ENCODE measurements around the gene RAPGEF2.
"Not testable (repeated sequence)": the region's sequence is repeated elsewhere in the genome, so short reads cannot be mapped to it uniquely, and the experiment has no call there.

RAPGEF2 gene

GRCh38 chr4:159284113-159284512 is 181.2 kb downstream of the RAPGEF2 start:
- DNase-seq = no peak

GRCh38 chr4:159284733-159285132 is 181.9 kb downstream of the RAPGEF2 start:
- no peak for DNase-seq

- DNase-seq = no peak
Observed at GRCh38 chr4:159287767-159288166, 184.9 kb downstream of the RAPGEF2 start.

DNA sequence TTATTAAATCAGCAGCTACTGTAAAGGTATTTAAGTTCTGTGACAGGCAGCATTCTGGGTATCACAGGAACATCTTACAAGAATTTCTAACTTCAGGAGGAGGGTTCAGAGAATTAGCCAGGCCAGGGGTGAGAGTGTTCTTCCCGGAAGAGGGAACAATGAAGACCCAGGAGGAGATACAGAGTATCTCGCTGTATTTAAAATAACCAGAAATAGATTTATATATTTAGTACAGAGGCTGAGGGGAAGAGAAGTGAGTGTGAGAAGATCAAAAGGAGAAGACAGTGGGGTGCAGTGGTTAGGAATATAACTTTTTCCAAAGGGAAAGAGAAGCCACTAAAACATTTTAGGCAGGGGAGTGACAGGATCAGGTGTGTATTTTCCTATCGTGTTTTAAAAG is 186.8 kb downstream of the RAPGEF2 start:
- DNase-seq = no peak

- DNase-seq = peak; percentile 25
Observed at GRCh38 chr4:159290321-159291030, 187.6 kb downstream of the RAPGEF2 start.

DNA sequence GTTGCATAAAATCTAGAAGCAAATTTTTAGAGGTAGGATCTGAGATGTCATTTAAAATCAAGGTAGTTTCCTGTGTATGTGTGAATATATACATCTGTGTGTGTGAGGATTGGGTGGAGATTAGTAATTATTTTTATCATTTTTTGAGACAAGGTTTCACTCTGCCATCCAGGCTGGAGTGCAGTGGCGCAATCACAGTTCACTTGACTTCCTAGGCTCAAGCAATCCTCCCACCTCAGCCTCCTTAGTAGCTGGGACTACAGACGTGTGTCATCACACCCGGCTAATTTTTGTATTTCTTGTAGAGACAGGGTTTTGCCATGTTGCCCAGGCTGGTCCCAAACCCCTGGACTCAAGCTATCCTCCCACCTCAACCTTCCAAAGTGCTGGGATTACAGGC is 188.3 kb downstream of the RAPGEF2 start:
- no peak for DNase-seq

DNA sequence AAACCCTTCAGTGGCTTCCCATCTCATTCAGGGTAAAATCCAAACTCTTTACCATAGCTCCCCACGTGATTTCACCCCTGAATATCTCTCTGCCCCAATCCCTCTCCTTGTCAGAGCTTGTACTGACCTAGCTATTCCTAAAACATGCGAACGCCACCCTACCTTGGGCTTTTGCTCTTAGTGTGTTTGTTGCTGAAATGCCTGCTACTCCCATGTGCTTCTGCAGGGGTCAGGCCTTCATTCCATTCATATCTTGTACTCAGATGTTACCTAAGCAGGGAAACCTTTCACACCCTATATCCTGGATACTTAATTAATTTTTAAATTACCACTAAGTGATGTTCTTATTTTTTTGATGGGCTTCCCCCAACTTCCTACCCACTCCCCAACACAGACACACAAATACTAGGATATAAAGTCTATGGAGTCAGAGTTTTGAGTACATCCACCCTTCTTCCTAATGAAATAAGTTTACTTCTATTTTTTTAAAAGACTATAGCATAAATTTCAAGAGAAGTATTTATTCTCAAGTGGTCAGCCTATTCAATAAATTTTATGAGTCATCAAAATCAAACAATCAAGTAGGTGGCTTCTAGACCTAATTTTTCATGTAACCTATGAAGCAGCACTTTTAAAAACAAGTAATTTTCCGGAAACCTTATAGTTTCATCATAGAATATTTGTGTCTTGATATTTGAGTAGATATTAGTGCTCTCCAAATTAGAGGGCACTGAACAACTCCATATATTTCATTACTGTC is 189.4 kb downstream of the RAPGEF2 start:
- DNase-seq = no peak

- no peak for DNase-seq
Observed at GRCh38 chr4:159293811-159294515, 191.1 kb downstream of the RAPGEF2 start.

DNA sequence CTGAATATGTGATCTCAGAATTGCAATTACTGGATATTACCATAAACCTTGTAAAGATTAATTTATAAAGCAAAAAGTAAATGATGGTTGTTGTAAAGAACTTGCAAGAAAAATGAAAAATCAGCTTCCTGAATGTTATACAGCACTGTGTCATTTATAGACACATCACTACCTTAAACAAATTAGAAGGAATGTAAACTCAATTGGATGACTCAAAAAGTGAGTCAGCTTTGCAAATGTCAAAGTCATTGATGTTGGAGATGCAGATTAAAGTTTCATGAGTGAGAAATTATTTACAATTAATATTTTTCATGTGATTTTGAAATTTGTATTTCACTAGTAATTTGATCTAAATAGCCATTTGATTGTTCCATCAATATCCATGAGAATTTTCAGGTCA is 193.2 kb downstream of the RAPGEF2 start:
- peak; percentile 33 for DNase-seq

DNA sequence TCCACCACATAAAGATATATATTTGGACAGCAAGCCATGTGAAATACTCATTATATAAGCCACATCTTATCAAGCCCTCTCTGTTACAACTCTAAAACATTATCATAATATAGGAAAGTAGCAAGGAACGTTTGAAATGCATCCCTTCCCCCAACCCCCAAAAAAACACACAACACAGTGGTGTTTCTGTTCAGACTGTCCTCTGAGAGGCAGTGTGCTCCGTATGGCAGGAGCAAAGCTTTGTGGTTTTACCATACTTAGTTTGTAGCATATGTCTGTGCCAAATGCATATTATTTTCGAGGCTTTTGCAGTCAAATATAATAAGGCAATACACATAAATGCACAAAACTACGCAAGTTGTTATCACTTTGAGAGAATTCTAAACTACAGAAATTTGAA is 194.2 kb downstream of the RAPGEF2 start:
- DNase-seq = no peak

DNA sequence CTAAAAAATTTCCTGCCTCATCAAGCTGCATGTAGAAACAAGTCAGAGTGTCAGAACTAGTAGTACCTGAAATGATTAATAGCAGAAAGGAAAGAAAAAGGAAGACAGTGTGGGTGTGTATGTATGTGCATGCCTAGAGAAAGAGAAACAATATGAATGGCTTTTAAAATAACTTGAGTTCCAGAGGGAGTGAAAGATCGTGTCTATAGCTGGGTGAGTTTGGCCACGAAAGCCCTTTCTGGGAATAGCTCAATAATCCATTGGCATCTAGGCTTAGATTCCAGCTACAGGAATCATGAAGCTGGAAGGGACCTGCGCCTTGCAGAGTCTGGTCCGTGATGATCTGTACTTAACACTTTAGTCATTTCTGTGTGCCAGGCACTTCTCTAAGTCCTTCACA is 195.6 kb downstream of the RAPGEF2 start:
- DNase-seq = peak; percentile 25

GRCh38 chr4:159303435-159303834 is 200.6 kb downstream of the RAPGEF2 start:
- no peak for DNase-seq

DNA sequence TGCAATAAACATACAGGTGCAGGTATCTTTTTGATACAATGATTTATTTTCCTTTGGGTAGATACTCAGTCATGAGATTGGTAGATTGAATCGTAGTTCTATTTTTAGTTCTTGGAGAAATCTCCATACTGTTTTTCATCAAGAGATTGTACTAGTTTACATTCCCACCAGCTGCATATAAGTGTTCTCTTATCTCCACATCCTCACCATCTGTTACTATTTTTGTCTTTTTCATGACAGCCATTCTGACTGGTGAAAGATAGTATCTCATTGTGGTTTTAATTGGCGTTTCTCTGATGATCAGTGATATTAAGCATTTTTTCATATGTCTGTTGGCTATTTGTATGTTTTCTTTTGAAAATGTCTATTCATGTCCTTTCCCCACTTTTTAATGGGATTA is 202.2 kb downstream of the RAPGEF2 start:
- no peak for DNase-seq

DNA sequence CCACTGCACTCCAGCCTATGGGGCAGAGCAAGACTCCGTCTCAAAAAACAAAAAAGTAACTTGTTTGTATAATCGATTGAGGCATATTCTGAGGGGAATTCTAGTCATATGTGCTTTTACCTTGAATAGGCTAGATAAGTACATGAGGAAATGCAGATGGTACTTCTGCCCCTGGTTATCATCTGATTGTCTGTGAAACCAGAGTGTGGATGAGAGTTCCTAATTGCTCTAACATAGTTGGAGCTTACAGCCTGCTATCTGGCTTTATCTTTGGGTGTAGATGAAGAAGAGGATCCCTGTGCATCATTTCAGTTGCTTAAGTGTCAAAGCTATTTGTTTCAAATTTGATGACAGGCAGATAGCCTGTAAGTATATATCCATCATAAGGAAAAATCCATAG is 205.1 kb downstream of the RAPGEF2 start:
- no peak for DNase-seq

GRCh38 chr4:159308566-159309340 is 205.9 kb downstream of the RAPGEF2 start:
- DNase-seq = peak; percentile 39

DNA sequence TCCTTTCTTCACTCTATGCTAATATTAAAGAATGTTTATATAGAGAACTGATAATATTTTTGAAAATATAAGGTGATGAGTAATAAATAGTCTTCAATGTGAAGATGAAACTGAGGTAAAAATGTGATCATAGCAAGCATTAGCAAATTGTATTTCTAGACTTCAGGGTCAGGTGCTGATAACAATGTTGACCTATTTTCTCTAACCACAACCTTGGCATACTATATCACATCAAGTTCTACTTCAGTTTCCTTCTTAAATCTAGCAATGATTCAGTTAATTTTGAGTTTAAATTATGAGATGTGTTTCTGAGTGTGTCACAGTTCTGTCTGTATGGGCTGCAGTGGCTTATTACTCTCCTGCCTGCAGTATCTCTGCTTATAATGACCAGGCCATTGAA is 209.4 kb downstream of the RAPGEF2 start:
- no peak for DNase-seq

DNA sequence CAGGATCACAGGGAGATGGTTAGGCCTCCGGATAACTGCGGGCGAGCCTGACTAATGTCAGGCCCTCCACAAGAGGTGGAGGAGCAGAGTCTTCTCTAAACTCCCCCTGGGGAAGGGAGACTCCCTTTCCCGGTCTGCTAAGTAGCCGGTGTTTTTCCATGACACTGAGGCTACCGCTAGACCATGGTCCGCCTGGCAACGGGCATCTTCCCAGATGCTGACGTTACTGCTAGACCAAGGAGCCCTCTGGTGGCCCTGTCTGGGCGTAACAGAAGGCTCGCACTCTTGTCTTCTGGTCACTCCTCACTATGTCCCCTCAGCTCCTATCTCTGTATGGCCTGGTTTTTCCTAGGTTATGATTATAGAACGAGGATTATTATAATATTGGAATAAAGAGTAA is 213.0 kb downstream of the RAPGEF2 start:
- DNase-seq = not testable (repeated sequence)

DNA sequence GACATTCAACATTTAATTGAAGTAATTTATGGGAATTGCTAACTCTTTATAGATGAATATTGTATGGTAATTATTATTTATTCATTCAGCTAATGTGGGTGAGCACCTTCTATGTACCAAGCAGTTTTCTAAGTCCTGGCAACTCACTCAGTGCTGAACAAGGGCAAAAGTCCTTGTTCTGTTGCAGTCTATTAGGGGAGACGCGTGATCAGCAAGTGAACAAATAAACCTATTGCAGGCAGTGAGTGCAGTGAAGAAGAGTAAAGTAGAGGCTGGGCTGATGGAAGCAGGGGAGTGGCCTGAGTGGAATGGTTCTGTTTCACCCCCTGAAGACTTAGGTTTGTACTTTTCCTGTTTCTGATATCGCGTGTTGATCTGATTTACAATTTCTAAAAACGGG is 214.3 kb downstream of the RAPGEF2 start:
- no peak for DNase-seq

DNA sequence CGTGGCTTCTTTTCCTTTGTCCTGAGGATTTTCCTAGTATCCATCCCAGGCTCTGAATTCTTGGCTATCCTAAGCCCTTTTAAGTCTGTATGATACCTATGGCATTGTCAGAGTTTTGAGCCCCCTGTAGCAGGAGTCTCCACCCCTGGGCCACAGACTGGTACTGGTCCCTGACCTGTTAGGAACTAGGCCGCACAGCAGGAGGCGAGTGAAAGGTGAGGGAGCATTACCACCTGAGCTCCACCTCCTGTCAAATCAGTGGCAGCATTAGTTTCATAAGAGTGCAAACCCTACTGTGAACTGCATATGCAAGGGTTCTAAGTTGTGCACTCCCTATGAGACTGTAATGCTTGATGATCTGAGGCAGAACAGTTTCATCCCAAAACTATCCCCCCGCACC is 216.1 kb downstream of the RAPGEF2 start:
- no peak for DNase-seq

GRCh38 chr4:159326480-159326879 is 223.6 kb downstream of the RAPGEF2 start:
- no peak for DNase-seq

DNA sequence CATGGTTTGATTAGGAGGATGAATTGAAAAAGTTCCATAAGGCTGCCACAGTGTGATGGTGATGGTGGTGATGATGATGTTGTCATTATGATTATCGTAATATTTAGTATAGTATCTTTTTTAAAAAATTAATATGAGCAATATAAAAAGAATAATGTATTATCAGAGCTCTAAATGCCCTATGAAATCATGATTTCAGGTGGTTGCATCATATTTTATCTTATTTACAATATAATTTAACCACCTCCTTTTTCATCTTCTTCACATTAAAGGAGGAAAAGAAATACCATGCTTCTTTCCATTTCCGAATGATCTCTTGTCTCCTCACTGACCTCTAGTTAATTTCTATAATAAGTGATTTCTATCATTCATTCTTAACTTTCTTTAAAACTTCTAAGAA is 225.9 kb downstream of the RAPGEF2 start:
- DNase-seq = no peak

GRCh38 chr4:159334461-159334860 is 231.6 kb downstream of the RAPGEF2 start:
- DNase-seq = no peak

DNA sequence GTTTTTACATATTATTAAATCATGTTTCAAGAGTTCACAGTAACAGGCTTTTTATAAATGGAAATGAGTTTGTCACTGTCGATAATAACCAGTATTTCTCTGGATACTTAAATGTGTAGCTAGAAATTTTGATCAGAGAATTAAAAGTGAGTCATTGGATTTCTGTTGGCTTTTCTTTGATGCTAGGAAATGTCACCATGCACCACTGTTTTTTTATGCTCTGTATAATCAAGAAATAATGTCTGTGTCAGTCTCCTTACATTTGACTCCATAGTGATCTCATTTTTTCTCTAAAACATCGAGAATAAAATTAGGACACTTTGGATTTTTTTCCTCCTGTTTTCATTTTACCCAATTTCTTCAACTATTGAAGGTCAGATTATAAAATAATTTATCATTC is 234.2 kb downstream of the RAPGEF2 start:
- DNase-seq = no peak

Data from HCEC 1CT (cell line).